Activated CD4-positive, alpha-beta T cell treated with anti-CD3 and anti-CD28 coated beads, Interleukin-2, Interleukin-4, amounts not matched to agents 100 ng/mL and 50 ng/mL, durations not matched to agents 16 hours and 8 hours (primary cell): ENCODE measurements around the gene MSANTD1.
A peak's percentile ranks its signal among the peaks of the same experiment; 100 is the strongest.

Source experiments
- DNase-seq: peaks from one replicate; pipeline ENCODE4 v3.0.0-alpha.2; 2020; ENCODE audit warnings: low spot score

The MSANTD1 gene

GRCh38 chr4:3217266-3217665 is 31.7 kb upstream of the MSANTD1 start:
- DNase-seq: no peak

DNA sequence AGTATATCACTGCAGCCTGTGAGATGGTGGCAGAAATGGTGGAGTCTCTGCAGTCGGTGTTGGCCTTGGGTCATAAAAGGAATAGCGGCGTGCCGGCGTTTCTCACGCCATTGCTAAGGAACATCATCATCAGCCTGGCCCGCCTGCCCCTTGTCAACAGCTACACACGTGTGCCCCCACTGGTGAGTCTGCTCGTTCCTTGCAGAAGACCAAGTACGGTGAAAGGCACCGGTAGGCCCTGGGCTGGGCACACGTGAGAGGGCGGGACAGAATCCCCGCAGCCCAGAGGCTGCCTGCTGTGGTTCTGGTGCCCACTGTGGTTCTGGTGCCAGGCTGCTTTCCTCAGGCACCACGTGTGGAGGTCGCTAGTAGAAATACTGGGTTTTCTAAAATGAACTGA is 31.2 kb upstream of the MSANTD1 start:
- DNase-seq: no peak

DNA sequence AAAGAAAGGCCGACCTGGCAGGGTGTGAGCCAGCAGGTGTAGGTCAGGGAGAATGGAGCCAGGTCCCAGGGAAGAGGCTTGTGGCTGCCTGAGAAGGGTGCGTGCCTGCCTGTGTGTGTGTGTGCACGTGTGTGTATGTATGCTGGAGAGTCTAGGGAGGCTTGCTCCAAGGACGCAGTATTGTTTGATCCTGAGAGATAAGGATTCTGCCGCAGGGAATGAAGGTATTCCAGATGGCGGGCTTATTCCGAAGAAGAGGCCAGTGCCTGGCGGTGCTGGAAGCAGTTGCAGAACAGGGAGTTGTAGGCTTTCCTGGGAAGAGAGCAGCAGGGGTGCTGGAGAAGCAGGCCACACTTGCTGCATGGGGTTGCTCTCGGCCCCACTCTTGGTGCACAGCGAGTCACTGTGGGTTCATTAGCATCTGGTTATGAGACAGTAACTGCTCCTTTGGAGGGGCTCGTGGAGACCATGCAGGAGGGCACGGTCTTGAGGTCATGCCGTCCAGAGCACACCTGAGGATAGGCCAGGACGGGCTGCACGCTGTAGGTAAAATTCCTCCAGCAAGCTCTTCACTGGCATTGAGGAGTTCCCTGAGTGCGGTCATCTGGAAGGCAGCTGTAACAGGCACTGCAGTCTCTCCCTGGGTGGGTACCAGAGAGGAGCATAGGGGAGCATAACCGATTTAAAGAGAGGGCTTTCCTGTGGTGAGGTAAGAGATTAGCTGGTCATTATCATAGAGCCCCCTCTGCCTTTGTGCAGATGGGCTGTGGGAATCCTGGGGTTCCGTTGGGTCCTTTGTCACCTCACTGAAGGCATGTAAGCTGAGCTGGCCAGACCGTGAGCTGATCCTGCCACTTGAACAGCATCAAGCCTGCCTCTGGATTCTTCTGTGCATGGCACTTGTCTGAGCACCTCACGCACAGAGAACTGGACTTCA is 29.9 kb upstream of the MSANTD1 start:
- no peak for DNase-seq

DNA sequence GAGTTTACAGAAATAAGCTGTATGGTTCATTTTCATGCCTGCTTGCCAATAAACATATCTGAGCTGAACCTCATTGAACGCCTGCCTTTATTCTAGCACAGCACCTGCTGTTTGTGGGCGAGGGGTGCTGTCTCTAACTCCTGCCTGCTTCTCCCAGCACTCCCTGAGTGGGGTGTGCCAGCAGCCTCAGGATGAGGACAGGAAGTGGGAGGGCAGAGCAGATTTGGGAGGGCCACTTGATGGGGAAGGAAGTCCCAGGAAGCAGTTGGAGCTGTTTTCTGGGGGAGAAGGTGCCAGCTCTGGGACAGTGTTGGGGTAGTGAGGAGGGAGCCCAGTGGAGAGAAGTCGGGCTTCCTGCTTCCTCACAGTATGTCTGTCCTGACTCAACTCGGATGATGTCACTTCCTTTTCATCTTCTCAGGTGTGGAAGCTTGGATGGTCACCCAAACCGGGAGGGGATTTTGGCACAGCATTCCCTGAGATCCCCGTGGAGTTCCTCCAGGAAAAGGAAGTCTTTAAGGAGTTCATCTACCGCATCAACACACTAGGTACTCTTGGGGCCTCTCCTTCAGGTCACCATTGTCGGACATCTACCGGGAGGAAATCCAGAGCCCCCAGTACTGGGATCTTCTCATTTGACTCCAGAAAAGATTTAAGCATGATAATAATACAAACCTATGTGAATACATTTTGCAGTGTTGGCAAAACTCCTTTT is 29.0 kb upstream of the MSANTD1 start:
- no peak for DNase-seq

- peak; percentile 36 for DNase-seq
Observed at GRCh38 chr4:3220476-3221183, 28.3 kb upstream of the MSANTD1 start.

DNA sequence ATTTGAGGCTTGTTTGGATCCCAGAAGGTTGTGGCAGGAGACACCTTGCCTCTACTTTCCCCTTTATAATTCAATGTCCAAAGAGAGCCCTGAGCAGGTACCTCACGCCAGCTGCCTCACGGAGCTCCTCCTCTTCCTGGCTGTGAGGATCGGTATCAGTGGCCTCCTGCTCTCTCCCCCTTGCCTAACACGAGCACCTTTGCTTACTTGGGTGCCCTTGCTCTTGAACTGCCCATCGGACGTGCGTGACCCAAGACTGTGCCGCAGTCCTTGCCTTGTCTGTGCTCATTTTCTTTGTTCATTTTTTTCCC is 27.8 kb upstream of the MSANTD1 start:
- DNase-seq: no peak

DNA sequence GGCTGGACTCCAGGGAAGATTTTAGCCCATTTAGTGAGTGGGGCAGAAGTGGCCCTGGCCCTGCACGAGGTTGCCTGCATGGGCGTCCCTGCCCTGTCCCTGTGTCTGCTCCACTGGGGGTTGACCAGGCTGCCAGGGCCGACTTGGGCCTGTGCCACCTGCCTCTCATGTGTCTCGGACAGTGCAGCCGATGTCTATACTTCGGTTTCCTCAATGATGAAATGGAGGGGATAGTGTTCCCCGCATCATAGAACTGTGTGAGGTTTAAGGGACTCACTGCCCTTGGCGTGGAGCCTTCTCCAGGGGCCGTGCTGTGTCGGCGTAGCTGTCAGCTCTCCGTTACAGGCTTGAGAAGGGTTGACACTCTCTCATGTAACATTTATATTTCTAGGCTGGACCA is 27.0 kb upstream of the MSANTD1 start:
- DNase-seq: no peak

DNA sequence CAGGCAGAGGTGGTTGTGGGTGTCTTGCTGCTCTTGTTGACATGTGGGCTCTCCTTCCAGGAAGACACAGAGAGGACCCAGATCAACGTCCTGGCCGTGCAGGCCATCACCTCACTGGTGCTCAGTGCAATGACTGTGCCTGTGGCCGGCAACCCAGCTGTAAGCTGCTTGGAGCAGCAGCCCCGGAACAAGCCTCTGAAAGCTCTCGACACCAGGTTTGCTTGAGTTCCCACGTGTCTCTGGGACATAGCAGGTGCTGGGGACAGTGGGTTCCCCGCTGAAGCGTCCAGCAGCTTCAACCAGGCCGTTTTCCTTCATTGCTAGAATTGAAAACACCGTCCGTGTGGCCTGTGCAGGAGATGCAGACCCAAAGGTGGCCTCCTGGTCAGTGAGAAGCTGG is 25.6 kb upstream of the MSANTD1 start:
- DNase-seq: no peak

DNA sequence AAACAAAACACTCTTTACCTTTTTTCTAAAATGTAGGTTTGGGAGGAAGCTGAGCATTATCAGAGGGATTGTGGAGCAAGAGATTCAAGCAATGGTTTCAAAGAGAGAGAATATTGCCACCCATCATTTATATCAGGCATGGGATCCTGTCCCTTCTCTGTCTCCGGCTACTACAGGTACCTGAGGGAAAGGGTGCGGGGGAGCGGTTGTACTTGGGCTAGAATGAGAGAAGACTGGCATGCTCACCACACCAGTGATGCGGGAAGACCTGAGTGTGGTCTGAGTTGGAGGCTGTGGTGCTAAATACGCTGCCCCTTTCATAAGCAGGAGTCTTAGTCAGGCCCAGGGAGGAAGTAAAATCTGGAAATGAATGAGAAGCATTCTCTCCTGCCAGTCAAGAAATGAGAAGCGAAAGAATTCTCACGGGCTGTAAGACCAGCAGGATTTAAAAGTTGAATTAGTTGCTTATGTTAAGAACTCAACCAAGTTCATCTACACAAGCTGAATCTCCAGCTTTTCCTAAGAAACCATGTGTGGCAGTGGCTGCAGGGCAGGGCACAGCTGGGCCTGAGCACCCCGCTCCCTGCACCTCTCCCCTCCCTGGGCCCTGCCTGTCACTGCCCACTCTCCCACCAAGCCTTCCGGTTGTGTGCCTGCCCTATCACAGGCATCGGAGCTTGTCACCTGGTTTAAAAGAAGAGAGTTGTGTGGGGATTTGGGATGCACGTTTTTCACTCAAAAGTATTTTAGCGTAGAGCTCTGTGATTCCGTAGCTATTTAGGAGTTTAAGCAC is 24.8 kb upstream of the MSANTD1 start:
- DNase-seq: no peak

DNA sequence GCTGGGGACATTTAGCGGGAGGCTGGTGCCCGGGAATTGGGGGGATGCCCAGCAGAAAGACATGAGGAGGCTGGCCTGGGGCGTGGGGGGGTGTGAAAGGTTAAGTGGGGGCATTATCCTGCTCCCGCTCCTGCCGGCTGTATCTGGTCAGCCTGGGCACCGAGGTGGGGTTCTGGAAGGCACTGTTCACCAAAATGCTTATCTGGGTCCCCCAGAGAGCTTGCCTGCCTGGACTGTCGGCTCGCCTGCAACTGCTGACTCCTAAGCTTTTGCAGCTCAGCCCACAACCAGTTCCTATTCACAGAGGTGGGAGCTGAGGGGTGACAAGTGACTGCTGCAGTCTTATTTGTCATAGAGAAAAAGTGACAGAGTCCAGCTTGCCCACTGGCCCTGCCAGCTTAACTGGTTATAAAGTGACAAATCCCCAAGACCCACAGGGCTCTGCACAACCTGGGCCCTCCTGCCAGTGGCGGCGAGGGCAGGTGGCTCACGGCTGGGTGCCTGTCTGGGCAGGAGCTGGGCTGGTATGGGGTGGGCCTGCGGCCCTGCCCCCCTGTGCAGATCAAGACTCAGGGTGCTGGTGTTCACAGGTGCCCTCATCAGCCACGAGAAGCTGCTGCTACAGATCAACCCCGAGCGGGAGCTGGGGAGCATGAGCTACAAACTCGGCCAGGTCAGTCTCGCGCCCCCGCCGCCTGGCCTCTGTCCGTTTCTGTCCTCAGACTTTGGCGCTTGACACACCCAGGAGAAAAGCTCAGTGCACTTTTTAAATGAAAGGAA is 23.7 kb upstream of the MSANTD1 start:
- no peak for DNase-seq

DNA sequence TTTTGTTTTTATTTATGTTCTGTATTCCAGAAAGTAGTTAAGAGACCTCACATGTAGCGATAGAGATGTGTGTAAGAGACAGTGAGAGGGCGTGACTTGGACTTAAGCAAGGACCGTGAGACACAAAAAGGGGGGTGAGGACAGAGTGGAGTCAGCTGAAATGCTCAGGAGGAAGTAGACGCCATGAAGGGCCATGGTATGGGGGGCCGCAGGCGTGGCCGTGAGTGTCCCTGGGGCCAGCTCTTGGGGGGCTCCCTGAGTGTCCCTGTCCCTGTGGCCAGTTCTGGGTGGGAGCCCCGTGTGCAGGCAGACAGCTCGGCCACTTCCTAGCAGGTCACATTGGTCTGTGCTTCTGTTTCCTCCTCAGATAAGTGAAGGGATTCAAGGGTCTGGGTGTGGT is 23.0 kb upstream of the MSANTD1 start:
- DNase-seq: no peak

- DNase-seq: no peak
Observed at GRCh38 chr4:3226467-3226866, 22.5 kb upstream of the MSANTD1 start.

- no peak for DNase-seq
Observed at GRCh38 chr4:3226944-3227343, 22.0 kb upstream of the MSANTD1 start.

GRCh38 chr4:3227878-3228675 is 20.9 kb upstream of the MSANTD1 start:
- DNase-seq: no peak

GRCh38 chr4:3228881-3229280 is 20.1 kb upstream of the MSANTD1 start:
- DNase-seq: no peak

GRCh38 chr4:3229328-3229727 is 19.6 kb upstream of the MSANTD1 start:
- no peak for DNase-seq

- no peak for DNase-seq
Observed at GRCh38 chr4:3229964-3230363, 19.0 kb upstream of the MSANTD1 start.

DNA sequence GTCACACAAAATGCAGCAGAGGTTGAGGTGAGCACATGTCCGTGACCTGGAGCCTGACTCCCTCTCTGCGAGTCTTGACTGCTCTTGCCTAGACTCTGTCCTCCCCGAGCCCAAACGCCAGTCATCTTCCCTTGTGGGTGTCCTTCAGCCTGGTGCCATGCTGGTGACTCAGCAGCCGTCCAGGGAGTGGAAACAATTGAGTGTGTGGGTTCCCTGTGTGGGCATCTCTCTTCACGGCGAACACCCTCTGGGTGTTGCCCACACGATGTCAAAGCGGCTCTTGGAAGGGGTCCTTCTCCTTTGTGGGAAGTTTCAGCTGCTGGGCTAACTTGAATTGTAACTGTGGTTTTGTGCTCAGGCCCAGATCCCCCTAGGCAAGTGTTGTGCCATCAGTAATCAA is 17.5 kb upstream of the MSANTD1 start:
- no peak for DNase-seq

- DNase-seq: no peak
Observed at GRCh38 chr4:3232001-3232400, 17.0 kb upstream of the MSANTD1 start.

DNA sequence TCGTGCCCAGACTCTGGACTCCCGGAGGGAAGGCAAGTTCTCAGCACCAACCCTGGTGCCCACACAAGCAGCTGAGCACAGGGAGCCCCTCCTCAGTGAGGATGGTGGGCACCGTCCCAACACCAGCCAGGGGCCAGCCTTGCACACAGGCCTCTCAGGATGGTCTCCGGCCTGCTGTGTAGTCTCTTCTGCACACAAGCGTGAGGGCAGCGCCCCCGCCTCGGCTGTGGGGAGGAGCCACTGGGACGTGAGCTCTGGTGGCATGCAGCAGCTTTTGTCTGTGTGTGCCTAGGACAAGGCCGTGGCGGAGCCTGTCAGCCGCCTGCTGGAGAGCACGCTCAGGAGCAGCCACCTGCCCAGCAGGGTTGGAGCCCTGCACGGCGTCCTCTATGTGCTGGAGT is 16.1 kb upstream of the MSANTD1 start:
- no peak for DNase-seq
